GM12891 (cell line): ENCODE measurements around the gene MBNL2.

Experiments
- POLR2A ChIP-seq: IDR thresholded peaks from 2 replicates; pipeline ENCODE4 v1.6.1; 2011; ENCODE audit warnings: low read depth, low read length, control low read depth
- POLR2AphosphoS5 ChIP-seq: IDR thresholded peaks from 2 replicates; pipeline ENCODE4 v1.6.1; 2011; ENCODE audit warnings: low read depth, low read length, control low read depth
- TAF1 ChIP-seq: IDR thresholded peaks from 2 replicates; pipeline ENCODE4 v1.6.1; 2011; ENCODE audit warnings: low read depth, low read length, control low read depth

GRCh38 chr13:97252735-97253134 lies 30.6 kb downstream of the MBNL2 start:
- TF ChIP-seq POLR2AphosphoS5 (no peak), POLR2A (no peak), TAF1 (no peak)
